HG03378 (cell line): ENCODE results near the gene PLXNB2.

ENCODE experiments used
- ATAC-seq: cut with Tn5 transposase; IDR thresholded peaks from one replicate; pipeline ENCODE4 v1.9.1; 2021; ENCODE audit warnings: mild to moderate bottlenecking, moderate library complexity; ENCODE audit not compliant: unreplicated experiment

Gene PLXNB2

DNA sequence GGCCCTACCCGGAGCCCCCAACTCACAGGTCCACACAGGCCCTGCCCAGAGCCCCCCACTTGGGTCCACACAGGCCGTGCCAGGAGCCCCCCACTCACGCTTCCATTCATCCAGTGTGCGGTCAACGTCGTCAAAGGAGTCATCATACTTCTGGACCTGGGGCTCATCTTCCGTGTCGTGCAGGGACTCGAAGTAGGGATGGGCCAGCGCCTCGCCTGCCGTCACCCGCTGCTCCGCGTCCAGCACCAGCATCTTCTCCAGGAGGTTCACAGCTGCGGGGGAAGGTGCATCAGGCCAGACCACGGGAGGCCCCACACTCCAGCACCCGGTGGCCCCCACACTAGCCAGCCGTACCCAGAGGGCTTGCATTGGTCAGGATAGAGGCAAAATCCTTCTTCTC lies 52.3 kb downstream of the PLXNB2 start:
- ATAC-seq, result no peak

DNA sequence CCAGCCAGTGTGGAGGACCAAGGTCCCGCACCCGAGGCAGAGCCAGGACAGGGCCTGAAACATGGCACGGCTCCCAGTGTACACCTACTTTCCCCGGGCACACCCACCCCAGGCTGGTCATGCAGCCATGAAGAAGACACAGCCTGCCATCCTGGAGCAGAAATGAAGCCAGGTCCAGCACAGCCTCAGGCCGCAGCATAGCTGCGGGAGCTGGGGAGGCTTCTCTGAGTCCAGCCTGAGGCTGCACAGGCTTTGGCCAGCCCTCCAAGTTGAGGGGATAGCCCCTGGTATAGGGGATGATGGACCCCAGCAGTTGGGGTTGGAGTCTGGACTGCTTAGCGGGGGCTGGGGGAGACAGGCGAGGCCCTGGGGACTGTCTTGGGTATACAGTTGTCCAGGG lies 53.5 kb downstream of the PLXNB2 start:
- no peak for ATAC-seq

DNA sequence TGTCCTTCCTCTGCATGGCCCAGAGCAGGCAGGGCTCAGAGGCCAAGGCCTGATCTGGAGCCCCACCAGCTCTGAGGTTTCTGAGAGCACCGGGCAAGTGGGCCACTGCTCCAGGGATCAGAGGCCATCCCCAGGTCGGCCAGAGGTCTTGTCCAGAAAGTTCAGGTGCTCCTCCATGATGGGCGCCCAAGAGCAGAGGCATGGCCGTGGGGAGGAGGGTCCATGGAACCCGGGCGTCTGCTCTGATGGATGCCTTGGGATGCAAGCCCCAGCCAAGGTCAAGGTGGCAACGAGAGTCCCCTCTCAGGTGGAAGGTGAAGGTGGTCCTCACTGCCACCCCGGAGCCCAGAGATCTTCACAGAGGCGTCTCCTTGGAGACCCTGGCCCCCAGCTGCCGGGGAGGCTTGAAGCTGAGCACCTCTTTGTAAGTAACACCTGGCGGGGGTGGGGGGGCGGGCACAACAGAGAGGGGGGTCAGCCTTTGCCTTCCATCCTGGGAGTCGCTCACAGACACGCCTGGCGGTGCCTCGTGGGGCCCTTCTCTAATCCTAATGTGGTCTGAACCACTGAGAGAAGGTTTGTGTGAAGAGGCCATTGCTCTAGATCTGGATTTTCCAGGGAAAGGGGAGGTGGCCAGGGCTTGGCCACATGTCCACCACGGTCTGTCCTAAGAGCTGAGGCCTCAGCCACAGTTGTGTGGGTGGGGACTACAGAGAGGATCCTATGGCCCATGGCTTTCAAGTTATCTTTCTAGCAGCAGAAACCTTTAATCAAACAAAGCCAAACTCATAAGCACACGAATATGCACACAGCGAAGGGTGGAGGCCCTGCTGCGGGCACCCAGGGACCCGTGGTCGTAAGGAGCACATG lies 54.2 kb downstream of the PLXNB2 start:
- no peak for ATAC-seq

DNA sequence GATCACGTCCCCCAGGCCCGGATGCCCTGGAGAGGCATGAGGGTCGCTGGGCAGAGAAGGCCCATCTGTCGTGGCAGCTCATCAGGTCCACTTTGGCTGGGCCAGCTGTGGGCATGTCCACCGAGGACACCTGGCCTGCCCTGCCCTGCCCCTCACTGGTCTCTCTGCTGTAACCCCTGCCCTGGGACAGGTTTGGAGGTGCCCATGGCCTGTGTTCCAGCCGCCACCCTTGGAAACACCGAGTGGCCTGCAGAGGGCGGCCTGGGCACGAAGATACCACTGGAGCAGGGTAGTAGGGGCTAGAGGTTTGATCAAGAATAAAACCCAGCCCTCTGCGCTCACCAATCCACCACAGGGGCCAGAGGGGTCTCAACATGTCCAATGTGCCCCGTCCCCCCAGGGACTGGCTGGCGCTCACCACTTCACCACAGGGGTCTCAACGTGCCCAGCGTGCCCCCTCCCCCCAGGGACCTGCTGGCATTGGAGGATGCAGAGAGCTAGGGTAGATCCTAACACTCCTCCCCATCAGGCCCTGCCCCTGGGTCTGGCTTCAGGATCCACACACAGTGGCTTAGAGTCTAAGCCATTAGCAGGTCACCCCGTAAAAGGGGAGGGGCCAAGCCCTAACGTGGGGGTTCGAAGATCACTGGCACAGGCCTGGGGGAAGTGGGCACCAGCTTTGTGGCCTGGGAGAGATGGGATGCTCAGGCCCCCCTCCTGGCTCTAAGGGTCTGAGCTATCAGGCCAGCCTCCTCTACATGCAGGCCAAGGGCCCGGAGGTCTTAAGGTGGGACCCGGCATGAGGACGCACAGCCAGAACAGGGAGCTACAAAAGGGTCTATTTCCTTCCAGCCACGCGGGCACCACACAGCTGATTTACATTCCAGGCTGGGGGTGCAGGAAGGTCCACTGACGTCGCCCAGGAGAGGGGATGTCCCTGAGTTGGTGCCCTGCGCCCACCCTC lies 55.1 kb downstream of the PLXNB2 start:
- no peak for ATAC-seq

GRCh38 chr22:50251477-50252081 lies 55.9 kb downstream of the PLXNB2 start:
- no peak for ATAC-seq

DNA sequence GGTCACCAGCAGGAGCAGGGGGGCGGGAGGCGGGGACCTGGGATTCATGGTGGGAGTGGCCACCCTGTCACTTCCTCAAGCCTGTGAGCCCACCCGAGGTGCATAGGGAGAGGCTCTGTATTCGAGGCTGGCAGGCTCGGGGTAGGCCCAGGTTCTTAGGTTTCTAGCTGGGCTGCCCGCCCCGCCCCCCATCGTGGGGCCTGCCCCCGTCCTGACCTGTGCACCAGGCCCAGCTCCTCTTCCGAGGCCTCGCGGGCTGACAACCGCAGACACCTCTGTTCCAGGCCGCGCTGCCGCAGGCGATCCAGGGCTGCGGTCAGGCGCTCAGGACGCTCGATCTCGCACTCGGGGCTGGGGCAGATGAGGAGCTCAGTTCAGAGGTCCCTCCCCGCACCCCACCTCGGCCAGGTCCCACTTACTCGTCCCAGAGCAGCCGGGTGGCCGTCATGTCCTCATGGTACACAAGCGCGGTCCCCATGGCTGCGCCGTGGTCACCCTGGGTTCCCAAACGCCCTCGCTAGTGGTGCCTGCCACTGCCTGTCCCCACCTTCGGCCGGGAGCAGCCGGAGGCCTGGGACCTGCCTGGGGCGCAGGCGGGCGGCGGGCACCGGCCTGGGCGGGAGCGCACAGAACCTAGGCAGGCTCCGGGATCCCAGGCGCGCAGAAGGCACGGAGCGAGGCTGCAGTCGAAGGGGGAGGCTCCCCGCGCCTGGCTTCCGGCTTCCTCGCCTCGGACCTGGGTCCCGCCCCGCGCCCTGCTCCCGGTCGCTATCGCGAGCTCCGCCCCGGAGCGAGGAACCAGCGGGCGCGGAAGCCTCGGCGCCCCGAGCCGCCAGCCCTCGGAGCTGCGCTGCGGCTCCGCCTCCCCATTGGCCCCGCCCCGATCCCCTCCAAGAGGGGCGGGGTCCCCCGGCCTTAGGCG lies 56.6 kb downstream of the PLXNB2 start, which contains the start of gene HDAC10:
TSS of gene HDAC10 (minus strand) at position 711 of the 922 bp plus-strand sequence. CDS start at position 478, 233 bp downstream.
- no peak for ATAC-seq

- no peak for ATAC-seq
Measured at GRCh38 chr22:50250249-50250554, 57.2 kb downstream of the PLXNB2 start.

DNA sequence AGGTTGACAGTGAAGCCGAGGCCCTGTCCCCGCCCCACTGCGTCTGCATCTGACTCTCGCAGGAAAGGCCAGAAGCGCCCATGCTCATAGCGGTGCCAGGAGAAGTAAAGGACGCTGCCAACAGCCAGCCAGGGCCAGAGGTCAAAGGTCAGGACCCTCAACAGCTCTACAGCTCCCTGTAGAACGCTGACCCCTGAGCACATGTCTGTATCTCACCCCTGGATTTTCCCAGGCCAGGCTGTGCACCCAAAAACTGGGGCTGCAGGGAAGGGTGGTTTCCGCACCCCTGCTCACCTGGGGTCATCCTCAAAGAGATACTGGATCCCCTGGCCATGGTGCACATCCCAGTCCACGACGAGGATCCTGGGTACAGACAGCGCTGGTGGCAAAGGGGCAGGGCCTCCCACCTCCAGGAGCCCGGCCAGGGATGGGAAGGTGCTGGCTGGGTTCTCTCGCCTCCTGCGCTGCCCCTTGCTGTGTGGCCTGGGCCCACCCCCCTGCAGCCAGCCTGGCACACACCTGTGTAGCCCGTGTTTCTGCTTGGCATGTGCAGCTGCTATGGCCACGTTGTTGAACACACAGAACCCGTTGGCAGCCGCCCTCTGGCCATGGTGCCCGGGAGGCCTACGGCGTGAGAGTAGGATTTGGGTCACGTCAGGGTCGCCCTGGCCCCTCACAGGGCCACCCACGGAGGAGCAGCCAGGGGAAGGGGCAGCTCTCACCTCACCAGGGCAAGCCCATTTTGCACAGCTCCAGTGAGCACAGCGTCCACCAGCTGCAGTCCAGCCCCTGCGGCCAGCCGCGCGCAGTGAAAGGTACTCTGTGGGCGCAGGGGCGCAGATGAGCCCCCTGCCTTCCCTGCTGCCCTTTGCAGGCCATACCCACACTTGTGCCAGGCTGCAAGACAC lies 57.9 kb downstream of the PLXNB2 start:
- no peak for ATAC-seq

GRCh38 chr22:50248196-50249081 lies 59.0 kb downstream of the PLXNB2 start:
- no peak for ATAC-seq

DNA sequence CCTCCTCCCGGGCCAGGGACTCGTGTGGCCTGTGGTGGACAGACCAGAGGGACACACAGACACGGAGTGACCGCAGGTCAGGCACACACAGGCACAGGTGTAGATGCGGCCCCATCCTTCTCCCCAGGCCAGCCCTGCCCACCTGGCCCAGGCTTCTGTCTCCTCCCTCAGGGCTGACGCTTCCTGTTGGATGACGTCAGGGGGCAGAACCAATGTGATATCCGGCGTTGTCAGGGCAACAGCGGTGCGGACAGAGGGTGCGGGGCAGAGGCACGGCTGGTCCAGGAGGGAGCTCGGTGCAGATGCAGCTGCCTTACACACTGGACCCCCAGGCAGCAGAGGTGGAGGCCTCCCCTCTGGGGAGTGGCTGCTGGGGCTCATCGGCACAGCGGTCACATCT lies 59.7 kb downstream of the PLXNB2 start:
- ATAC-seq, result no peak

- no peak for ATAC-seq
Measured at GRCh38 chr22:50246242-50247175, 60.9 kb downstream of the PLXNB2 start.

DNA sequence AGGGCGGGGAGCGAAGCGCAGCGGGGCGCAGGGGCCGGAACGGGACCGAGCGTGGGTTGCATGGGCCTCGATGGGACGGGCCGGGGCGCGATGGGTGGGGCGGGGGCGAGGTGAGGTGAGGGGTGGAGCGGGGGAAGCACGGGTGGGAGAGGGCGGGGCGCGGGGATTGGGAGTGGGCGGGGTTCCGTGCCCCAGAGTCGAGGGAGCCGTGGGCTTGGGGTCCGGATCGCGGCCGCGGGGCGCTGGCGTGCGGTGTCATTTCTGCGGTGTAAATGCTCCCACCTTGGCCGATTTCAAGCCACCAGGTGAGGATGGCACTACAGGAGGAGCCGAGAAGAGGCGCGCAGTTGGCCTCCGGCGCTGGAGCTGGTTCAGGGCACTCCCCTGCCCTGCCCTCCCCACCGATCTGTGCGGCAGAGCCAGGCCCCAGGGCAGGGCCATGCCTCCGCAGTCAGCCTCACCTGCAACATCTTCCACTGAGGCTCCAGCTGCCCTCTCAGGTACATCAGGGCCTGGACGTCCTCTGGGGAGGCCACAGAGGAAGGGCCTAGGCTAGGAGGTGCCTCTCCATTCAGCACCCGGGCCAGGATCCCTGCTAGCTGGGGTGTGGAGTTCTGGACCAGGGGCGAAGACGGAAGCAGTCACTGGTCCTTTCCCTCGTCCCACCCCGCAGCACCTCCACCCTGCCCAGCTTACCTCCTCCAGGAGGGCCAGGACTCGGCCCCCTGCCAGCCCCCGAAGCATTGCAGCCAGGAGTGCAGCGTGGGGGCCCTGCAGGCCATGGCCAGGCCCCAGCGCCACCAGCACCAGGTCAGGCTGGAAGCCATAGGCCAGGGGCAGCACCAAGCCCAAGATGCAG lies 62.0 kb downstream of the PLXNB2 start:
- ATAC-seq, result no peak

GRCh38 chr22:50244420-50245213 lies 62.8 kb downstream of the PLXNB2 start, which contains the start of gene TUBGCP6:
Gene TUBGCP6 (minus strand): TSS chr22:50245023. CDS start chr22:50244459, 564 bp downstream.
- peak; percentile 54 for ATAC-seq

GRCh38 chr22:50243685-50244419 lies 63.6 kb downstream of the PLXNB2 start:
- ATAC-seq, result no peak
